ENCODE data around the gene C1orf167. TPM values are rescaled to one million over a fixed set of nuclear protein-coding genes. Genes with fewer than 3 reads are reported as not detected.

C1orf167 gene
- total RNA-seq, 1 experiment from 2014 or later: not detected

- Histone ChIP-seq H3K9me3 (replicated peaks) (no peaks in the 10 kb centered on the region), H3K4me1 (no peaks in the 10 kb centered on the region), H3K27me3 (peaks cover 21% of the 10 kb centered on the region), H3K27ac (no peak overlapping the region), H3K4me3 (no peak overlapping the region), H3K36me3 (no peaks in the 10 kb centered on the region)
- DNase-seq: no peak
Observed at GRCh38 chr1:11780380-11781147, 18.6 kb downstream of the C1orf167 start.

- peak in 1 of 2 experiments; percentile 31 for DNase-seq
- Histone ChIP-seq H3K4me3 (no peak overlapping the region), H3K27ac (no peak overlapping the region), H3K4me1 (no peaks in the 10 kb centered on the region), H3K27me3 (peaks cover 14% of the 10 kb centered on the region), H3K36me3 (no peaks in the 10 kb centered on the region), H3K9me3 (replicated peaks) (no peaks in the 10 kb centered on the region)
Observed at GRCh38 chr1:11781297-11781696, 19.3 kb downstream of the C1orf167 start.

DNA sequence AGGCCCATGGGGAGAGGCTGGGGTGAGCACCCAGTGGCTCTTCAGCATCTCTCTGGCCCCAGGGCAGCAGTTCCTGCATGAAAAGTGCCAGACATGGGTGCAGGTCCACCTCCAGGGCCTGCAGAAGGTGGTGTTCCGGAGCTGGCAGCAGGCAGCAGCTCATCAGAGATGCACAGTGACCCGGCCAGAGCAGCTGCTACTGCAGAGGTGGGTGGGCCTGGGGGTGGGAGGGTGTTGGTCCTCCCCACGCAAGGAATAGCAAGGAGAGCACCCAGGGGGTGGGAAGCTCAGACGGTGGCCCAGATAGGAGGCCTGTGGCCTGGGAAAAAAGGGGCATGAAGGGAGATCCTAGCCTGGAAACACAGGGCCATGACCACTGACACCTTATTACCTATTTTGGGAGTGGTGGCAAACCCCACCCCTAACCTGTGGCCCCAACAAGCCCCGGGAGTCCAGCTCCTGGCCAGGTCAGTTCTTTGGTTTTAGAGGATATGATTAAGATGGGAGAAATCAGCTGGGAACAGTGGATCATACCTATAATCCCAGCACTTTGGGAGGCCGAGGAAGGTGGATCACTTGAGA, 20.2 kb downstream of the C1orf167 start:
- Histone ChIP-seq H3K4me3 (no peak overlapping the region), H3K27me3 (peaks cover 9% of the 10 kb centered on the region), H3K9me3 (replicated peaks) (no peaks in the 10 kb centered on the region), H3K36me3 (no peaks in the 10 kb centered on the region), H3K4me1 (no peaks in the 10 kb centered on the region; the same call in 1 of the 2 replicates), H3K27ac (no peak overlapping the region)
- no peak for DNase-seq

- Histone ChIP-seq H3K9me3 (replicated peaks) (no peaks in the 10 kb centered on the region), H3K4me3 (no peak overlapping the region), H3K27ac (no peak overlapping the region), H3K4me1 (peaks cover 6% of the 10 kb centered on the region; the same call in 1 of the 2 replicates), H3K36me3 (no peaks in the 10 kb centered on the region), H3K27me3 (peaks cover 9% of the 10 kb centered on the region)
- no peak for DNase-seq
Observed at GRCh38 chr1:11783556-11783955, 21.6 kb downstream of the C1orf167 start.

- Histone ChIP-seq H3K4me3 (no peak overlapping the region), H3K4me1 (peaks cover 7% of the 10 kb centered on the region; the same call in 1 of the 2 replicates), H3K9me3 (replicated peaks) (no peaks in the 10 kb centered on the region), H3K36me3 (no peaks in the 10 kb centered on the region), H3K27me3 (peaks cover 9% of the 10 kb centered on the region), H3K27ac (no peak overlapping the region)
- DNase-seq: no peak
Observed at GRCh38 chr1:11784256-11784992, 22.4 kb downstream of the C1orf167 start.

DNA sequence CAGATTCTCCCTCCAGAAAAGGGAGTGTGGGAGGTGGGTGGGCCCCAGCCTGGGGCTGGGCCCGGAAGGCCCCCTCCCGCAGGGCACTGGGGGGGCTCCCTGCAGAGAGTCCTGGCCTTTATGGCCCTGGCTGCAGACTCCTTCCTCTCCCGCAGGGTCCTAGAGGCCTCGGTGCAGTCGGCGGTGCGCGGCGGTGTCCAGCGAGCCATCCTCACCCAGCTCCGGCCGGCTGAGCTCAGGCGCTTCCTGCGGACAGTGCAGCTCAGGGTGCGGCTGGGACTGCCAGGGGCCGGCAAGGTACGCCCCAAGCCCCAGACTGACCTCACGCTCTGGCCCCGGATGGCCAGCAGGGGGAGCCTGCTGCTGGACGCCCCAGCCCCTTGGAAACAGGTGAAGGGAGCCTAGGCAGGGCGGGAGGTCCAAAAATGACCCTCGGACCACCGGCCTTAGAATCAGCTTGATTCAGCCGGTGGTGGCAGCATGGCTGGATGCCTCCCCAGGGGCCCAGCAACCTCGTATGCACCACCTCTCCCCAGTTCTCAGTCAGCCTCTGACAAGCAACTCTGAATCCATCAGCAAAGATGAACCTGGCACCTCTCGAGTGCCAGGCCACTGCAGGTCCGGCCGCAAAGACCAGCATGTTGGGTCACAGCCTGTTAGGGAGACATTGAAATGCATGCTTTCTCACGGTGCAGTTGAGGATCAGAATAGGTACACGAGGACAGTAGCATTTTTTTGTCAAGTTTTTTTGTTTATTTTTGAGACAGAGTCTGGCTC, 23.2 kb downstream of the C1orf167 start:
- H3K4me1 ChIP-seq: peaks cover 10% of the 10 kb centered on the region; the same call in 1 of the 2 replicates
- DNase-seq: peak; percentile 60 to 65
- H3K9me3 ChIP-seq (replicated peaks): no peaks in the 10 kb centered on the region
- no peak overlapping the region for H3K4me3 ChIP-seq
- H3K27me3 ChIP-seq: peaks cover 7% of the 10 kb centered on the region
- H3K27ac ChIP-seq: no peak overlapping the region
- H3K36me3 ChIP-seq: no peaks in the 10 kb centered on the region

DNA sequence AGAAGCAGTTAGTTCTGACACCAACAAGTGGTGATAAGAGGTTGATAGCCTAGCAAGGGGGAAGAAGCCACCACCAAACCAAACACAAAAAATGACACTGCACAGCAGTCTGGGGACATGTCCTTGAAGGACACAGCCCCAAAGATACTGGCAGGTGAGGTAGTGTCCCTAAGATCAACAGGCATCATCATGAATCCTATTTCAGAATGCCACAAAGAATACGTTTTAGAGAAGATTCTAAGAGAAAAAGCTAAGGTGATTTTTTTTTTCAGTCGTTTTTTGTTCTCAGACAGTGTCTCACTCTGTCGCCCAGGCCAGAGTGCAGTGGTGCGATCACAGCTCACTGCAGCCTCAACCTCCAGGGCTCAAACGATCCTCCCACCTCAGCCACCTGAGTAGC, 24.2 kb downstream of the C1orf167 start:
- H3K36me3 ChIP-seq: no peaks in the 10 kb centered on the region

DNA sequence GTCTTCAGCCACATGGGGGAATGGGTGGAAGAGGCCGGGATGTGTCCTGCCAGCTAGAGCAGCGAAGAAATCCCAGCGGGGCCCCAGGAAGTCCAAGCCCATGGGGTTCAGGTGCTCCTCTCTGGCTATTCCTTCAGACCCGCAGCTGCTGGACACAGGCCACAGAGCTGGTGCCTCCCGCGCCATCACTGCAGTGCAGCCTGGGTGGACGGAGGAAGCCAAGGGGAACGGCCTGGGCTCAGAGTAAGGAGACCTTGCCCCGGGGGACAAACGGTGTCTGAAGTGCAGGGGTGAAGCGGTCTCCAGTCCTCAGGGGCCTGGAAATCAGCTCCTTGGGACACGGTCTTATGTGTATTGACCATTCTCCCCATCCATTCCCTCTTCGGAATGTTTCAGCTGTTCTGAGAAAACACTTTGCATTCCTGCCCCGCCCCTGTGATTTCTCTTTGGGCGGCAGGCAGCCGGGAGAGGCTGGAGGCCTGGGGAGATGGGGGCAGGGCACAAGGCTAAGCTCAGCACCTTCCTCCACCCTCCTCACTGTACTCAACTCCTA, 25.3 kb downstream of the C1orf167 start:
- H3K9me3 ChIP-seq (replicated peaks): no peaks in the 10 kb centered on the region
- no peaks in the 10 kb centered on the region; the same call in 1 of the 2 replicates for H3K27me3 ChIP-seq
- H3K4me1 ChIP-seq: peaks cover 17% of the 10 kb centered on the region; the same call in 1 of the 2 replicates
- DNase-seq: peak; percentile 59 to 61
- H3K4me3 ChIP-seq: no peak overlapping the region
- no peak overlapping the region for H3K27ac ChIP-seq
- H3K36me3 ChIP-seq: no peaks in the 10 kb centered on the region

More for the DNA sequence above, 24.2 kb downstream of the C1orf167 start:
- Histone ChIP-seq H3K4me1 (peaks cover 17% of the 10 kb centered on the region; the same call in 1 of the 2 replicates), H3K4me3 (no peak overlapping the region), H3K27ac (no peak overlapping the region), H3K9me3 (replicated peaks) (no peaks in the 10 kb centered on the region), H3K27me3 (peaks cover 3% of the 10 kb centered on the region; the same call in 1 of the 2 replicates)
- DNase-seq: no peak

GRCh38 chr1:11787804-11788436, 25.9 kb downstream of the C1orf167 start:
- DNase-seq: no peak
- Histone ChIP-seq H3K9me3 (replicated peaks) (no peaks in the 10 kb centered on the region), H3K27me3 (no peaks in the 10 kb centered on the region; the same call in 1 of the 2 replicates), H3K4me3 (no peak overlapping the region), H3K4me1 (peaks cover 17% of the 10 kb centered on the region; the same call in 1 of the 2 replicates), H3K27ac (no peak overlapping the region), H3K36me3 (no peaks in the 10 kb centered on the region)

DNA sequence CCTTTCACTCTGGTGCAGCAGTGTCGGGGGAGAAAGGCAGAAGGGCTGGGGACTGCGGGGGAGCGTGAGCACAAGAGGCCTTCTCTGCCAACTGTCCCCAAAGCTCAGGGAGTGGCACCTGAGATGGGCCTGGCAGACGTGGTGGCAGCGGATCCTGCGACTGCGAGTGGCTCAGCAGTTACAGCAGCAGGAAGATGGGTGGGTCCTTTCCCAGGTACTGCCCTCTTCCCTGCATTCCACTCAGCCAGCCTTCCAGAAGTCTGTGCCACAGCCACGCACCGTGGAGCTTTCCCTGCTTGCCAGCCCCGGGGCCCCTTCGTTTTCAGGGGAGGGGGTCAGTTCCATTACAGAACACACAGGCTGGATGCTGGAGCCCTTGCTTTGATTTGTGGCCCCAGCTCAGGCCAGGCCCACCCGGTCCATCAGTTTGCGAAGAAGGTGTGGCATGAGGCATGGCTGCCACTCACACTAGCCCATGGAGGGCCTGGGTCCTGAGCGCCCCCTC, 26.6 kb downstream of the C1orf167 start:
- Histone ChIP-seq H3K4me3 (no peak overlapping the region), H3K27ac (no peak overlapping the region), H3K4me1 (peaks cover 17% of the 10 kb centered on the region; the same call in 1 of the 2 replicates), H3K9me3 (replicated peaks) (no peaks in the 10 kb centered on the region), H3K36me3 (no peaks in the 10 kb centered on the region), H3K27me3 (no peaks in the 10 kb centered on the region)
- no peak for DNase-seq

DNA sequence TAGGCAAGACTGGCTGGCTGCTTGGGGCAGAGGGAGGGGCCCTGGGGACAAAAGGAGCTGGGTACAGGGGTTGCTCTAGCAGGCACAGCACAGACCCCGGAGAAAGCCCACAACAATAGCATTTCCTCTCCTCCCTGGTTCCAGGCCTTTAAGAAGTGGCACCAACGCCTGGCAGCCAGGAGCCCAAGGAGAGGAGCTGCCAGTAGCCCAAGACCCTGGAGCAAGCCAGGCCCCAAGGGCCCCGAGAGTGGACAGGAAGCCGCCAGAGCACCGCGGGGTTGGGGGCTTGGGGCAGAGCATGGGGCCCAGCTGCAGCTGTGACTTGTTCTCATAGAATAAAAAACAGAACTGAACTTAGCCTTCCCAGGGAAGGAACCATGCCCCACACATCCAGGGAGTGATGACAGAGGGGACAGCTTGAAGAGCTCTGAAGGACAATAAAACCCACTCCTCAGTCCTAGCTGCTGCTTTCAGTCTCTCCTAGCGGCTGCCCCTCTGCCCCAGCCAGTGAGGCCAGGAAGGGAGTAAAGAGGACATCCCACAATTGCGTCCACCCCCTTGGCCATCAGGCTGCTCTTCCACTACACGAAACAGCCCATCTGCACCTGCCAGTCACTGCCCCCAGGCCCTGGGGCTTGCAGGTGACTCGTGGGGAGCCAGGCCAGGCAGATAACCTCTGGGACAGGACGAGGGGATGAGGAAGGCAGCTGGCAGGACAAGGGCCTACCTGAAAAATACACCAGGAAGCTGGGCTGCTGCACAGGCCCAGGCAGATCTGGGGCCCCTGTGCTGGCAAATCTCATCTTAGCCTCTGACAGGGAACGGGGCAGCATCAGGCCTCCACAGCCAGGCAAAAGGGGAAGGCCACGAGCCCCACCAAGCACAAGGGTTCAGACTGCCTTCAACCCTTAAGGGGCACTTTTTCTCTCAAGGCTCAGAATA, 27.4 kb downstream of the C1orf167 start:
- H3K36me3 ChIP-seq: no peaks in the 10 kb centered on the region
- H3K9me3 ChIP-seq (replicated peaks): no peaks in the 10 kb centered on the region
- H3K4me1 ChIP-seq: peaks cover 17% of the 10 kb centered on the region; the same call in 1 of the 2 replicates
- no peak overlapping the region for H3K4me3 ChIP-seq
- H3K27ac ChIP-seq: no peak overlapping the region
- H3K27me3 ChIP-seq: no peaks in the 10 kb centered on the region
- DNase-seq: peak in 1 of 2 experiments; percentile 24

DNA sequence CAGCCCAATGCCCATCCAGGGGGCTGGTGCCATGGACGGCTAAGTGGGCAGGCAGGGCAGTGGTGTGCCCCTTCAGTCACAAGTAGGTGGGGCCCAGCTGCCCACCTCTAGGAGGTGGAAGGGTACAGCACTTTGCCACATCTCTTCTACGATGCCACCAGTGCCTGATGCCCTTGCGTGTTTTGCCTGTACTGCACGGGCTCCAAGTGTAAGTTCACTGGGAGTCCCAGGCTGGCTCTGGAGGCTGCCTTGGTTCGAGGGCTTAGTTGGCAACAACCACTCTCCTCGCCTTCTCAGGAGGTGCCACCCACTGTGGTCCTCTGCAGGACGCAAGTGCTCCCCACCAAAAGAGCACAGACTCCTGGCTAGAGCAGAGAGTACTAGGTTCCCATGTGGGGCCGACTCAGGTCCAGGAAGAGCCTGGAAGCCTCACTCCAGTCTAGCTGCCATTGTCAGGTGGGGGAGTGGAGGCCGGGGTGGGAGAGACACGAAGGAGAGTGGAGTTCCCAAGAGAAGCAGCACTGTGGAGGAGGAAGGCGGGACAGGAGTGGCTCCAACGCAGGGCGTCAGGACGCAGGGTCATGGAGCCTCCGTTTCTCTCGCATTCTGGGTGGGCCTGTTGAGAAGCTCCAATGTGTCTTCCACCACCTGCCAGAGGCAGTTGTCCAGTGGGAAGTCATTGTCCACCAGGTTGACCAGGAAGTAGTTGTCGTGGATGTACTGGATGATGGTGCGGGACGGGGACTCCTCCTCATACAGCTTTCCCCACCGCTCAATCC, 28.3 kb downstream of the C1orf167 start:
- Histone ChIP-seq H3K36me3 (no peaks in the 10 kb centered on the region), H3K27me3 (no peaks in the 10 kb centered on the region), H3K4me1 (peaks cover 17% of the 10 kb centered on the region; the same call in 1 of the 2 replicates), H3K27ac (no peak overlapping the region), H3K9me3 (replicated peaks) (no peaks in the 10 kb centered on the region), H3K4me3 (no peak overlapping the region)
- no peak for DNase-seq
